CD4-positive, CD25-positive, alpha-beta regulatory T cell (primary cell): ENCODE data around the gene TMED8. TPM values are rescaled to one million over a fixed set of nuclear protein-coding genes. Genes with fewer than 3 reads are reported as not detected.
A peak's percentile ranks its signal among the peaks of the same experiment; 100 is the strongest.
"Not testable (repeated sequence)": the region's sequence is repeated elsewhere in the genome, so short reads cannot be mapped to it uniquely, and the experiment has no call there.

Experiments used
- ATAC-seq, 2 donors: fragments of 150-1000 bp; cut with Tn5 transposase; one replicate each; pipeline ENCODE4 v1.10.0; 2021; ENCODE audit warnings: low read depth in 2 of 2, moderate number of reproducible peaks in 2 of 2, moderate library complexity in 1 of 2
- DNase-seq, 3 donors: peaks; one replicate each; pipeline versions ENCODE4 v3.0.0 to v3.0.0-alpha.2; 2012 to 2022; ENCODE audit warnings: mixed read lengths in 1 of 3
- H3K27ac ChIP-seq: one replicate; pipeline ENCODE4 v1.7.0; 2013; ENCODE audit warnings: mild to moderate bottlenecking, low read length; ENCODE audit not compliant: insufficient read depth, poor library complexity, severe bottlenecking
- H3K27me3 ChIP-seq: one replicate; pipeline ENCODE4 v1.7.0; 2013; ENCODE audit warnings: low read length; ENCODE audit not compliant: control insufficient read depth, insufficient read depth
- H3K36me3 ChIP-seq: one replicate; pipeline ENCODE4 v1.7.0; 2013; ENCODE audit warnings: mild to moderate bottlenecking, low read length, moderate library complexity; ENCODE audit not compliant: control insufficient read depth, insufficient read depth
- H3K4me1 ChIP-seq: 2 replicates; pipeline ENCODE4 v1.7.0; 2013; ENCODE audit warnings: mild to moderate bottlenecking, low read length; ENCODE audit not compliant: insufficient read depth, control insufficient read depth, poor library complexity, severe bottlenecking
- H3K4me3 ChIP-seq: one replicate; pipeline ENCODE4 v1.7.0; 2013; ENCODE audit warnings: low read depth, mild to moderate bottlenecking, low read length, moderate library complexity
- H3K9me3 ChIP-seq, 2 experiments: 1 replicate in 1 of 2; 2 replicates in 1 of 2; pipeline ENCODE4 v1.7.0; 2013; ENCODE audit warnings: low read length in 2 of 2, mild to moderate bottlenecking in 1 of 2, moderate library complexity in 1 of 2; ENCODE audit not compliant: control insufficient read depth in 2 of 2
- H3K27ac Mint-ChIP-seq, 3 donors: one replicate each; pipeline ENCODE4 v1.8.0; 2020 to 2022; ENCODE audit warnings: mild to moderate bottlenecking in 3 of 3, mixed read lengths in 3 of 3, moderate library complexity in 2 of 3
- H3K27me3 Mint-ChIP-seq: one replicate; pipeline ENCODE4 v1.8.0; 2022; ENCODE audit warnings: mild to moderate bottlenecking, mixed read lengths
- H3K36me3 Mint-ChIP-seq: one replicate; pipeline ENCODE4 v1.8.0; 2020; ENCODE audit warnings: mixed read lengths
- H3K4me1 Mint-ChIP-seq, 4 donors: one replicate each; pipeline ENCODE4 v1.8.0; 2020 to 2022; ENCODE audit warnings: mixed read lengths in 4 of 4, mild to moderate bottlenecking in 1 of 4
- H3K4me3 Mint-ChIP-seq, 4 donors: one replicate each; pipeline ENCODE4 v1.8.0; 2020 to 2022; ENCODE audit warnings: mild to moderate bottlenecking in 4 of 4, mixed read lengths in 4 of 4, moderate library complexity in 3 of 4
- H3K9me3 Mint-ChIP-seq, 7 donors: one replicate each; pipeline ENCODE4 v1.8.0; 2020 to 2022; ENCODE audit warnings: mixed read lengths in 7 of 7, mild to moderate bottlenecking in 3 of 7, moderate library complexity in 2 of 7
- polyA plus RNA-seq, 4 donors: library from polyadenylated mRNA; unstranded; fragments of 300-500 nt; fragmentation: Illumina TruSeq; gene quantifications; one replicate each; pipeline ENCODE4 v1.2.3, GENCODE V29; 2021
- total RNA-seq: library from RNA; stranded (reverse); gene quantifications from one replicate; pipeline ENCODE4 v1.2.3, GENCODE V29; 2022

TMED8 gene
- total and polyA plus RNA-seq, 5 donors from 2014 or later = 4.3 to 10.5 (median 5.0) TPM

DNA sequence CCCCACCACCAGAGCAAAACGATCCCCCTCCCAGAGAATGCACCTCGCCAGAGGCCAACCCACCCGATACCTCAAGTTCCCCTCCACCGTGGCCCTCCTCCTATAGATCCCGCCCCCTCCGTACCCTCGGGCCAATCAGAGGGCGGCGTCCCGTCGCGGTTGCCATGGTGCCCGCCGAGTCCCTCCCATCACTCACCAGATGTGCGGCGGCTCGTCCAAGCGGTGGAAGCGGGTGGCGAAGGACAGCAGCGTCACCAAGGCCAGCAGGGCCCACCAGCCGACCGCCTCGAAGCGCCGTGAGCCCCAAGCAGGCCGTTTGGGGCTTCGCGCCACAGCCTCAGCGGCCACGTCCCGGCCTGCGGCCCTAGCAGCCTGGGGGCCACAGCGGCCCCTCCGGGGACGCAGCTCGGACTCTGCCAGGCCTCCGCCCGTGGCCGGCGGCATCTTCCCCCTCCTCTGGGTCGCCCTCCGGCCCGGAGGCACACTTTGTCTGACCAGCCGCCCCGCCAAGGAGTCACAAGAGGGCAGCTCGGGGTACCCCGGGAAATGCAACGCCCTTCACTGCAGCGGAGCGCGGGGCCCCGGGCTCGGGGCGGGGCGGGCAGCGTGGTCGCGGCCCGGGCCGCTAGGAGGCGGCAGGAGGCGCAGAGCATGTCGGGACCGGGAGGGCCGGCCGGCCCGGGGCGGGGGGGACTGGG is 56.5 kb downstream of the TMED8 start, which contains the start of gene POMT2:
TSS of gene POMT2 (minus strand) at position 646 of the 698 bp plus-strand sequence. CDS start at position 444, 202 bp downstream.
- no peaks in the 10 kb centered on the region for H3K27me3 Mint-ChIP-seq
- H3K36me3 Mint-ChIP-seq = no peaks in the 10 kb centered on the region
- H3K27me3 ChIP-seq = no peaks in the 10 kb centered on the region
- H3K4me1 ChIP-seq = peaks cover 15% of the 10 kb centered on the region
- ATAC-seq (peak; percentile 52 to 56), DNase-seq (peak; percentile 90 to 92 (median 91))
- H3K27ac ChIP-seq = peak within 1 kb of the TSS; percentile 94
- H3K4me3 ChIP-seq = peak within 1 kb of the TSS; percentile 79
- H3K4me3 Mint-ChIP-seq = peak within 1 kb of the TSS; percentile 97 to 99 (median 98)
- H3K9me3 Mint-ChIP-seq = no peaks in the 10 kb centered on the region
- peaks cover 11 to 23% (median 17%) of the 10 kb centered on the region in 4 donors for H3K4me1 Mint-ChIP-seq
- no peaks in the 10 kb centered on the region for H3K36me3 ChIP-seq
- H3K27ac Mint-ChIP-seq = peak within 1 kb of the TSS; percentile 98 to 100 (median 99)
- H3K9me3 ChIP-seq = no peaks in the 10 kb centered on the region

DNA sequence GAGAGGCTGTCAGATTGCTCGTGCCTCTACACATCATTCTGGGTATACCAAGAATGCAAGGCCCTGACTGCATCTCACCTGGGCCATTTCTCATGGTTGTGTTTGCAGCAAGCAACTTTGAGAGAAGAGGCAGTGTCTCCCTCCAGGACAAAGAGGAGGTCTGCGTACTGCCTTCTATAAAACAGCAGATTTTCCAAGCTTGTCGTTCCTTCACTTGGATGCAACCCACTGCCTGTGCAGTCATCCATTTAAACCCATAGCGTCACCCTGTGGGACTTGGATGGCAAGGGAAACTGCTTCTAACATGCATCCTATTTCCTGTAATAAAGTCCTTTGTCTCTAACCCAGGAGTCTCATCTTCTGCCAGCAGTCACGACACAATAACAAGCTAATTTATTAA is 57.5 kb downstream of the TMED8 start:
- H3K27ac ChIP-seq = no peak overlapping the region
- Mint-ChIP-seq H3K4me3 (peak overlapping the region; percentile 27 to 99 (median 94)), H3K27ac (no peak overlapping the region), H3K4me1 (peaks cover 11 to 23% (median 17%) of the 10 kb centered on the region in 4 donors), H3K9me3 (no peaks in the 10 kb centered on the region), H3K36me3 (no peaks in the 10 kb centered on the region), H3K27me3 (no peaks in the 10 kb centered on the region)
- H3K9me3 ChIP-seq = no peaks in the 10 kb centered on the region
- ATAC-seq (no peak), DNase-seq (no peak)
- H3K36me3 ChIP-seq = no peaks in the 10 kb centered on the region
- H3K4me3 ChIP-seq = no peak overlapping the region
- peaks cover 15% of the 10 kb centered on the region for H3K4me1 ChIP-seq
- no peaks in the 10 kb centered on the region for H3K27me3 ChIP-seq

DNA sequence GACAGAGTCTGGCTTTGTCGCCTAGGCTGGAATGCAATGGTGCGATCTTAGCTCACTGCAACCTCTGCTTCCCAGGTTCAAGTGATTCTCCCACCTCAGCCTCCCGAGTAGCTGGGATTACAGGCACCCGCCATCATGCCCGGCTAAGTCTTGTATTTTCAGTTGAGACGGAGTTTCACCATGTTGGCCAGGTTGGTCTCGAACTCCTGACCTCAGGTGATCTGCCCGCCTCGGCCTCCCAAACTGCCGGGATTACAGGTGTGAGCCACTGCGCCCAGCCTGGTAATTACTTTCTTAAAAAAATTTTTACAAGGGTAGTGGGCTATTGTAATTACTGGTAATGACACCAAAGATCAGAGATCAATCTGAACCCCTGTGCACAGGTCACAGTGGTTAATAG is 58.1 kb downstream of the TMED8 start:
- peaks cover 15% of the 10 kb centered on the region for H3K4me1 ChIP-seq
- H3K4me1 Mint-ChIP-seq = peaks cover 11 to 23% (median 17%) of the 10 kb centered on the region in 4 donors
- H3K4me3 Mint-ChIP-seq = peak overlapping the region in 1 of 4 donors; percentile 27
- H3K27me3 Mint-ChIP-seq, ATAC-seq, H3K9me3 ChIP-seq, H3K27me3 ChIP-seq, H3K4me3 ChIP-seq, H3K36me3 ChIP-seq, H3K27ac Mint-ChIP-seq, H3K27ac ChIP-seq, H3K9me3 Mint-ChIP-seq, H3K36me3 Mint-ChIP-seq, DNase-seq: not testable (repeated sequence)

DNA sequence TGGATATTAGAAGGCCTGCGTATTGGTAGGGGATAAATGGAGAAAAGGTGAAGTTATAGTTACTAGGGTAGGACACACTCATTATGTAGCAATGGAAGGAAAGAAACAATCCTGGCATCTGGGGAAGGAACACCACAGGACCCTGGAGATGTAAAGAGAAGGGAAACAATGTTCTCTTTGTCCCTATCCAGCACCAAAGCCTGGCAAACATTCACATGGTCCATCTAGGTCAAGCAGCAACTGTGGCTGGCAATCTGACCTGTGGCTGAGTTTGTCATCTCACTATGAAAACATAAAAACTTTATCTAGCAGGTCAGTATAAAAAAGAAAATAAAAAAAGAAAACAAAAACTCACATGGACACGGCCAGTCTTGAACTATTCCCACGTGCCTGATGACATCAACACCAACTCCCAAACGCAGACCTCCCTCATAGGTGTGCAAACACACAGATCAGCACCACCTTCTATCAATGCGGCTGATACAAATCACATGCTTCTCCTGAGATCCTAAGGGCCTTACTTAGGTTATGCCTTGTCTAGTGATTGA is 58.8 kb downstream of the TMED8 start:
- no peaks in the 10 kb centered on the region for H3K36me3 Mint-ChIP-seq
- H3K27me3 Mint-ChIP-seq = no peaks in the 10 kb centered on the region
- peak overlapping the region in 1 of 4 donors; percentile 67 for H3K4me3 Mint-ChIP-seq
- H3K4me3 ChIP-seq = no peak overlapping the region
- H3K4me1 Mint-ChIP-seq = peaks cover 11 to 23% (median 17%) of the 10 kb centered on the region in 4 donors
- H3K9me3 Mint-ChIP-seq = no peaks in the 10 kb centered on the region
- no peaks in the 10 kb centered on the region for H3K27me3 ChIP-seq
- ATAC-seq (no peak), DNase-seq (no peak)
- no peak overlapping the region for H3K27ac Mint-ChIP-seq
- no peak overlapping the region for H3K27ac ChIP-seq
- H3K9me3 ChIP-seq = no peaks in the 10 kb centered on the region
- H3K4me1 ChIP-seq = peaks cover 15% of the 10 kb centered on the region
- no peaks in the 10 kb centered on the region for H3K36me3 ChIP-seq

DNA sequence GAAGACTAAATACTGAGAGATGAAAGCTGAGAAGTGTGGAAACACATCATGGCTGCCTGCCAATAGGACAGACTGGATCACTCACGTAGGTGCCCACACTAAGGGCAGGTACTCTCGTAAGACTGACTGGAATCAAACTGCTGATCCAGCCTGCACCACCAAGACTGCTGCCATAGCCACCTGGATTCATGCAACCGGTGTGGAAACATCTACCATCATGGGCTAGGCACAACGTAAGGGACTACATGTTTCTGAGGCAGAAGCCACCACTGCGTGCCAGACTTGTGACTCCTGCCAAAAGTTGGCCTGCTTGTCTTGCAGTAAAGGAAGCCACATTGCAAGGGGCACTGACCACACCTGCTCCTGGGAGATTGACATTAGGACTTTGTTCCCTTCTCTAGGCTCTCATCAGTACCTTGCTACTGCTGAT is 60.0 kb downstream of the TMED8 start:
- ATAC-seq = no peak
- Mint-ChIP-seq H3K4me3 (no peak overlapping the region), H3K4me1 (peaks cover 4 to 14% (median 10%) of the 10 kb centered on the region in 4 donors), H3K36me3 (no peaks in the 10 kb centered on the region), H3K27ac (no peak overlapping the region), H3K9me3 (no peaks in the 10 kb centered on the region), H3K27me3 (no peaks in the 10 kb centered on the region)
- DNase-seq = no peak
- Histone ChIP-seq H3K27me3 (no peaks in the 10 kb centered on the region), H3K9me3 (no peaks in the 10 kb centered on the region), H3K36me3 (no peaks in the 10 kb centered on the region), H3K4me1 (peaks cover 7% of the 10 kb centered on the region), H3K27ac (no peak overlapping the region), H3K4me3 (no peak overlapping the region)

DNA sequence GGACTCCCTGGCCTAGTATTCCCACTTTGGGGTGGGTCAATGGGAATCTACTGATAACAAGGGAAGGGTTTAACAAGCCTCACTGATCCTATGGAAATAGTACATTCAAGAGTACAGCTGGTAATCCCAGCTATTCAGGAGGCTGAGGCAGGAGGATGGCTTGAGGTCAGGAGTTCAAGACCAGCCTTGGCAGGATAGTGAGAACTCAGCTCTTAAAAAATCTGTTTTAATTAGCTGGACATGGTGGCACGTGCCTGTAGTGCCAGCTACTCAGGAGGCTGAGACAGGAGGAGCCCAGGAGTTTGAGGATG is 60.7 kb downstream of the TMED8 start:
- no peak overlapping the region for H3K27ac ChIP-seq
- Mint-ChIP-seq H3K27ac (no peak overlapping the region), H3K4me1 (peaks cover 4 to 11% (median 8%) of the 10 kb centered on the region in 4 donors), H3K36me3 (no peaks in the 10 kb centered on the region), H3K4me3 (peak overlapping the region in 1 of 4 donors; percentile 77), H3K9me3 (no peaks in the 10 kb centered on the region), H3K27me3 (no peaks in the 10 kb centered on the region)
- no peaks in the 10 kb centered on the region for H3K27me3 ChIP-seq
- H3K36me3 ChIP-seq = no peaks in the 10 kb centered on the region
- peaks cover 6% of the 10 kb centered on the region for H3K4me1 ChIP-seq
- H3K4me3 ChIP-seq = no peak overlapping the region
- H3K9me3 ChIP-seq = no peaks in the 10 kb centered on the region
- ATAC-seq (no peak), DNase-seq (no peak)

DNA sequence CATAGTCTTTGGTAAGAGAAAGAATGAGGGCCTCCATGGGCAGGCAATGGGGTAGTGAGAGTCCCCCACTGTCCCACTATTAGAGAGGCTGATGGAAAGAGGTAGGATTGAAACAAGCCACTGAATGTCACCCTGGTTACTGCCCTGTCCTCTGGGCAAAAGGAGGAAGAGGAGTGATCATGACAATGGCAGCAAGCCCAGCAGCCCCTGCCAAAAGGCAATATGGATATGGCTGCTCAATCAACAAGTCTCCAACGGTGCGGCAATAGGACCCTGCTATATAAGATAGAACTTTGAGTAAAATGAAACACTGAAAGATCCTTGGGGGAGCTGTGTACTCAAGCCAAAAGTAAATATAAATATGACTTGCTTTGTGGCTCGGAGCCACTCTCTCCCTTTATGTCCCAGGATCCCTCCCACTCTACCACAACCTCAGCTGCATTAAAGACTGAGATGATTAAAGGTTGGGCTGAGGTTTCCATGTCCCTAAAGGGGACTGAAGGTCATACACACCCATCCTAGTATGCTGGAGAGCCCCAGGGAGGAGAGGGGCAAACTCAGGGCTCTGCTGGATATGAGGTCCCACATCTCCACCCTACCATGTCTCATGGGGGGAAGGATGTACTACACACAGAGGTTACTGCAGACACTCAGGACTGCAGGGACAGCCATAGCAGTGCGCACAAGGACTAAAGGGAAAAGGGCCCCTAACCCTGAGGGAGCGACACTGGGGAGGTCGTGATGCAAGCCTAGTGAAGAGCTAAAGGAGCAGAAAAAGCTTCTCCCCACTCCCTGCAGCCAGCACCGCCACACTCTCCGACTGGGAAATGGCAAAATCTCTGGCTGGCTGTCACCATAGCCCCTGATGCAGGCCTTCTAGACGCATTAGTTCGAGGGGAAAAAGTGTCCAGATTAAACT is 62.1 kb downstream of the TMED8 start:
- no peaks in the 10 kb centered on the region for H3K27me3 ChIP-seq
- Mint-ChIP-seq H3K27ac (peak overlapping the region in 1 of 3 donors; percentile 38), H3K4me3 (no peak overlapping the region), H3K4me1 (peaks cover under 1 to 7% (median 5%) of the 10 kb centered on the region in 4 donors), H3K9me3 (no peaks in the 10 kb centered on the region), H3K36me3 (peaks cover 3% of the 10 kb centered on the region), H3K27me3 (no peaks in the 10 kb centered on the region)
- DNase-seq (no peak), ATAC-seq (no peak)
- H3K4me3 ChIP-seq = no peak overlapping the region
- H3K4me1 ChIP-seq = peaks cover 2% of the 10 kb centered on the region
- H3K36me3 ChIP-seq = no peaks in the 10 kb centered on the region
- H3K27ac ChIP-seq = no peak overlapping the region
- no peaks in the 10 kb centered on the region for H3K9me3 ChIP-seq
